HepG2 (cell line): ENCODE data around the gene ZNFX1. TPM values are rescaled to one million over a fixed set of nuclear protein-coding genes. Genes with fewer than 3 reads are reported as not detected.
A peak's percentile ranks its signal among the peaks of the same experiment; 100 is the strongest.

Experiments
- AGO2 ChIP-seq: fragments of 200-400 bp; formaldehyde crosslinking; optimal IDR thresholded peaks from 2 replicates; pipeline ENCODE3; 2017; ENCODE audit warnings: mild to moderate bottlenecking, low read depth, low read length, moderate library complexity
- ASH2L ChIP-seq: fragments of 300-600, 200-600 bp; sonication (generic); IDR thresholded peaks from 2 replicates; pipeline ENCODE4 v1.7.0; 2017; ENCODE audit warnings: low read depth, mild to moderate bottlenecking, moderate library complexity, mixed read lengths, low read length; ENCODE audit not compliant: insufficient read length
- BORCS8-MEF2B ChIP-seq: sonication (generic); formaldehyde crosslinking; IDR thresholded peaks from 2 replicates; pipeline ENCODE4 v1.8.0; 2022; ENCODE audit warnings: mild to moderate bottlenecking, missing genetic modification reagents
- FOXJ3 ChIP-seq: sonication (generic); formaldehyde crosslinking; IDR thresholded peaks from 2 replicates; pipeline ENCODE4 v1.4.0; 2020; ENCODE audit warnings: missing genetic modification reagents, mild to moderate bottlenecking, borderline replicate concordance
- FOXK2 ChIP-seq: fragments of 450-650 bp; IDR thresholded peaks from 2 replicates; pipeline ENCODE4 v1.6.1; 2016
- FOXP4 ChIP-seq: sonication (generic); formaldehyde crosslinking; IDR thresholded peaks from 2 replicates; pipeline ENCODE4 v1.4.0; 2020; ENCODE audit warnings: missing genetic modification reagents
- HBP1 ChIP-seq: IDR thresholded peaks from 2 replicates; pipeline ENCODE4 v1.6.1; 2016; ENCODE audit warnings: low read depth, control low read depth
- HDAC2 ChIP-seq: sonication (generic); formaldehyde crosslinking; IDR thresholded peaks from 2 replicates; pipeline ENCODE4 v1.4.0; 2020; ENCODE audit warnings: missing genetic modification reagents
- HNF4A ChIP-seq: sonication (generic); formaldehyde crosslinking; IDR thresholded peaks from 2 replicates; pipeline ENCODE4 v1.4.0; 2020; ENCODE audit warnings: missing genetic modification reagents
- MNT ChIP-seq: fragments of 450-650 bp; IDR thresholded peaks from 2 replicates; pipeline ENCODE4 v1.6.1; 2016
- RFXAP ChIP-seq: sonication (generic); formaldehyde crosslinking; IDR thresholded peaks from 2 replicates; pipeline ENCODE4 v1.4.0; 2020; ENCODE audit warnings: missing genetic modification reagents, borderline replicate concordance
- TCF7 ChIP-seq: sonication (generic); IDR thresholded peaks from 2 replicates; pipeline ENCODE4 v1.6.1; 2016; ENCODE audit warnings: antibody characterized with exemption, low read depth
- ZHX2 ChIP-seq, 2 experiments: sonication (generic) in 1 of 2; formaldehyde crosslinking in 1 of 2; IDR thresholded peaks; 2 replicates each; pipeline versions ENCODE4 v1.6.1 to v1.9.0; 2014 to 2022; ENCODE audit warnings: antibody characterized with exemption in 1 of 2, borderline replicate concordance in 1 of 2, inconsistent platforms in 1 of 2, low read depth in 1 of 2, missing genetic modification reagents in 1 of 2
- ZMYM4 ChIP-seq: sonication (generic); formaldehyde crosslinking; IDR thresholded peaks from 2 replicates; pipeline ENCODE4 v1.8.1; 2023; ENCODE audit warnings: mild to moderate bottlenecking, missing genetic modification reagents
- ZNF597 ChIP-seq: sonication (generic); formaldehyde crosslinking; IDR thresholded peaks from 2 replicates; pipeline ENCODE4 v1.5.0; 2020; ENCODE audit warnings: missing genetic modification reagents
- polyA plus RNA-seq, 8 experiments: library from polyadenylated mRNA; depleted of rRNA in 3 of 8; stranded (reverse) in 7 of 8; unstranded in 1 of 8; fragments of >200 nt; fragmentation: Illumina TruSeq in 4 of 8; extraction: Trizol in 4 of 8; gene quantifications; 2 replicates each; pipeline versions ENCODE4 v1.2.1 to v1.2.3, GENCODE V29; 2011 to 2016; ENCODE audit warnings: low read depth in 4 of 8, missing spikeins in 1 of 8, mixed read lengths in 1 of 8; ENCODE audit not compliant: insufficient read depth in 1 of 8
- total RNA-seq, 5 experiments: library from RNA; depleted of rRNA; stranded (reverse); fragments of >200 nt; fragmentation: Illumina TruSeq; extraction: Trizol; gene quantifications; 2 replicates each; pipeline ENCODE4 v1.2.3, GENCODE V29; 2016; ENCODE audit warnings: low read depth in 1 of 5

ZNFX1 gene
- total and polyA plus RNA-seq, 2 of the 13 experiments (the other 11 are each of a cell fraction or from before 2014, with no cell fraction given), result 2.9 to 11.1 TPM

GRCh38 chr20:49281059-49281912 lies 3.4 kb upstream of the ZNFX1 start (continued):
- TF ChIP-seq FOXP4 (CRISPR knock-in tag) (peak; percentile 59; the same call in 1 of the 2 replicates), BORCS8-MEF2B (CRISPR knock-in tag) (0 out of 2 replicates have a peak, but pooled peaks have one; percentile 44), MNT (peak; percentile 74), ASH2L (peak; percentile 37), HDAC2 (CRISPR knock-in tag) (0 out of 2 replicates have a peak, but pooled peaks have one; percentile 33), TCF7 (peak; percentile 18; the same call in 1 of the 2 replicates), HBP1 (CRISPR knock-in tag) (no peak), AGO2 (peak; percentile 93), ZHX2 (IDR thresholded peaks at IDR 0.05; ENCODE audit: low read depth) (no peak), ZHX2 (CRISPR knock-in tag; IDR thresholded peaks at IDR 0.05; ENCODE audit: borderline replicate concordance) (no peak), FOXK2 (peak; percentile 94), FOXJ3 (CRISPR knock-in tag) (peak; percentile 59; the same call in 1 of the 2 replicates), ZNF597 (CRISPR knock-in tag) (no peak), ZMYM4 (peak; percentile 28; the same call in 1 of the 2 replicates), RFXAP (0 out of 2 replicates have a peak, but pooled peaks have one; percentile 8), HNF4A (CRISPR knock-in tag) (no peak)
